Endothelial cell of umbilical vein (primary cell): ENCODE results near the gene UHMK1. TPM values are rescaled to one million over a fixed set of nuclear protein-coding genes. Genes with fewer than 3 reads are reported as not detected.

Experiments
- BruUV-seq: library from RNA; stranded (reverse); fragments of 400-500 nt; replicated peaks from 2 replicates; lab custom pipeline; 2021; lab: Mats Ljungman, UMichigan
- CTCF ChIA-PET: fragments of 300-600, 350-600 bp; sonication (Branson Sonifier 250); formaldehyde crosslinking; loops from one replicate; lab custom pipeline; 2021; ENCODE audit warnings: antibody characterized with exemption, inconsistent platforms; lab: Charles Lee
- POLR2A ChIA-PET: fragments of 300-600, 350-600 bp; sonication (Branson Sonifier 250); formaldehyde crosslinking; loops from one replicate; lab custom pipeline; 2021; ENCODE audit warnings: antibody characterized with exemption, inconsistent platforms; lab: Charles Lee
- DNase-seq: peaks from one replicate; pipeline ENCODE4 v3.0.0-alpha.2; 2011; ENCODE audit warnings: low read depth, low spot score
- FAIRE-seq: peaks from 2 replicates; lab custom pipeline; 2011; peaks lifted over from hg19 to GRCh38; lab: Jason Lieb, UNC
- H2AFZ ChIP-seq: 2 replicates; pipeline ENCODE4 v1.6.0; 2012; ENCODE audit warnings: low read depth, low read length, control low read depth, inconsistent platforms
- H3K27ac ChIP-seq: 2 replicates; pipeline ENCODE4 v1.5.1; 2011; ENCODE audit warnings: low read depth, mild to moderate bottlenecking, control low read depth, low read length, moderate library complexity; ENCODE audit not compliant: insufficient read depth
- H3K27me3 ChIP-seq, 2 experiments: 2 replicates each; pipeline versions ENCODE4 v1.6.0 to v1.6.1; 2011; ENCODE audit warnings: low read length in 2 of 2, mixed read lengths in 1 of 2; ENCODE audit not compliant: control insufficient read depth in 2 of 2, insufficient read depth in 2 of 2
- H3K36me3 ChIP-seq, 2 experiments: 2 replicates in 1 of 2; 3 replicates in 1 of 2; pipeline ENCODE4 v1.5.1; 2011; ENCODE audit warnings: low read length in 2 of 2, mild to moderate bottlenecking in 1 of 2, moderate library complexity in 1 of 2; ENCODE audit not compliant: control insufficient read depth in 2 of 2, insufficient read depth in 2 of 2; ENCODE audit errors: extremely low read depth in 1 of 2
- H3K4me1 ChIP-seq: 3 replicates; pipeline ENCODE4 v1.5.1; 2011; ENCODE audit warnings: mild to moderate bottlenecking, low read length; ENCODE audit not compliant: control insufficient read depth, insufficient read depth; ENCODE audit errors: extremely low read depth
- H3K4me2 ChIP-seq: 2 replicates; pipeline ENCODE4 v1.6.1; 2011; ENCODE audit warnings: low read length, control low read depth, mixed read lengths; ENCODE audit not compliant: insufficient read depth
- H3K4me3 ChIP-seq, 3 experiments: fragments of 200-600 bp in 1 of 3; sonication (generic), shearing (Covaris generic) in 1 of 3; replicated peaks in 1 of 3; 2 replicates each; pipeline ENCODE4 v1.5.1; 2011 to 2016; ENCODE audit warnings: control low read depth in 3 of 3, low read length in 3 of 3, mild to moderate bottlenecking in 2 of 3, inconsistent platforms in 1 of 3, low read depth in 1 of 3, moderate library complexity in 1 of 3; ENCODE audit not compliant: insufficient read depth in 1 of 3
- H3K79me2 ChIP-seq: 2 replicates; pipeline ENCODE4 v1.6.0; 2012; ENCODE audit warnings: low read length, inconsistent platforms; ENCODE audit not compliant: control insufficient read depth, insufficient read depth
- H3K9ac ChIP-seq: replicated peaks from 2 replicates; pipeline ENCODE3; 2011; ENCODE audit warnings: low read length, control low read depth; ENCODE audit not compliant: insufficient read depth; ENCODE audit errors: extremely low read depth
- H3K9me1 ChIP-seq: replicated peaks from 3 replicates; pipeline ENCODE4 v1.6.0; 2011; ENCODE audit warnings: mild to moderate bottlenecking, low read length; ENCODE audit not compliant: control insufficient read depth, insufficient read depth; ENCODE audit errors: extremely low read depth
- H3K9me3 ChIP-seq: replicated peaks from 2 replicates; pipeline ENCODE4 v1.5.1; 2012; ENCODE audit warnings: low read length, inconsistent platforms; ENCODE audit not compliant: control insufficient read depth, insufficient read depth
- H4K20me1 ChIP-seq: replicated peaks from 2 replicates; pipeline ENCODE3; 2011; ENCODE audit warnings: mild to moderate bottlenecking, low read length; ENCODE audit not compliant: control insufficient read depth, insufficient read depth; ENCODE audit errors: extremely low read depth
- CTCF ChIP-seq, 2 donors: IDR thresholded peaks; 1 replicate in 1 of 2; 2 replicates in 1 of 2; pipeline ENCODE4 v1.5.1; 2011; ENCODE audit warnings: low read length in 2 of 2, mild to moderate bottlenecking in 2 of 2, moderate library complexity in 2 of 2, control low read depth in 1 of 2, inconsistent platforms in 1 of 2, low read depth in 1 of 2; ENCODE audit not compliant: insufficient read depth in 1 of 2; ENCODE audit errors: extremely low read depth in 1 of 2
- EZH2 ChIP-seq: IDR thresholded peaks from 2 replicates; pipeline ENCODE4 v1.6.1; 2012; ENCODE audit warnings: borderline replicate concordance, low read depth, mild to moderate bottlenecking, moderate library complexity, low read length, inconsistent platforms; ENCODE audit not compliant: severe bottlenecking
- FOS ChIP-seq: IDR thresholded peaks from 2 replicates; pipeline ENCODE4 v1.6.1; 2011; ENCODE audit warnings: mild to moderate bottlenecking, low read length, moderate library complexity, borderline replicate concordance; ENCODE audit not compliant: insufficient read depth
- GATA2 ChIP-seq: IDR thresholded peaks from 2 replicates; pipeline ENCODE4 v1.7.0; 2011; ENCODE audit warnings: low read depth, mild to moderate bottlenecking, moderate library complexity, mixed read lengths, low read length; ENCODE audit not compliant: insufficient read length, insufficient read depth
- JUN ChIP-seq: IDR thresholded peaks from 2 replicates; pipeline ENCODE4 v1.6.1; 2011; ENCODE audit warnings: borderline replicate concordance, low read depth; ENCODE audit not compliant: insufficient read length, insufficient read depth
- MAX ChIP-seq: IDR thresholded peaks from 2 replicates; pipeline ENCODE4 v1.6.1; 2011; ENCODE audit not compliant: insufficient read depth, insufficient read length
- MYC ChIP-seq: IDR thresholded peaks from one replicate; pipeline ENCODE4 v1.6.1; 2011; ENCODE audit warnings: mild to moderate bottlenecking, low read depth, low read length
- POLR2A ChIP-seq: IDR thresholded peaks from 2 replicates; pipeline ENCODE4 v1.6.1; 2012; ENCODE audit warnings: low read depth, mild to moderate bottlenecking, control low read depth, low read length
- POLR2AphosphoS5 ChIP-seq: IDR thresholded peaks from 2 replicates; pipeline ENCODE4 v1.6.1; 2012; ENCODE audit warnings: low read depth, mild to moderate bottlenecking, control low read depth, low read length, moderate library complexity; ENCODE audit not compliant: insufficient read depth
- dilution Hi-C: fragments of 300-500 bp; cut with MboI; formaldehyde crosslinking; loops from one replicate; pipeline ENCODE4 v1.15.0; 2019; ENCODE audit warnings: low sequenced_read_pairs; ENCODE audit not compliant: extremely low pct_ligation_motif_present
- intact Hi-C: fragments of 100-400 bp; cut with micrococcal nuclease; formaldehyde crosslinking; loops from one replicate; pipeline ENCODE4 v1.10.0; 2022
- polyA plus RNA-seq, 4 experiments: library from polyadenylated mRNA; depleted of rRNA in 3 of 4; stranded (reverse) in 3 of 4; unstranded in 1 of 4; fragments of >200 nt; gene quantifications; 2 replicates each; pipeline versions ENCODE4 v1.2.1 to v1.2.3, GENCODE V29; 2011 to 2012; ENCODE audit warnings: missing spikeins in 1 of 4
- total RNA-seq: library from RNA; stranded (reverse); gene quantifications from 2 replicates; pipeline ENCODE4 v1.2.3, GENCODE V29; 2021

The UHMK1 gene
- total and polyA plus RNA-seq, 2 donors (not counting 3 experiments of a cell fraction or from before 2014, with no cell fraction given) = 9.2 to 35.0 TPM

- no peak overlapping the region for H3K9ac ChIP-seq
- no TSS peak for BruUV-seq
These were observed 55.1 kb downstream of the UHMK1 start for GRCh38 chr1:162552684-162553252.

More at GRCh38 chr1:162552684-162553252, 55.1 kb downstream of the UHMK1 start:
- POLR2A ChIA-PET = no interaction called here
- intact Hi-C loops (no loop called here), dilution Hi-C loops (no loop called here)
- H3K4me3 ChIP-seq = no peak overlapping the region
- CTCF ChIA-PET = no interaction called here
- no peaks in the 10 kb centered on the region for H3K9me1 ChIP-seq
- H3K27ac ChIP-seq = no peak overlapping the region
- no peaks in the 10 kb centered on the region for H3K79me2 ChIP-seq
- TF ChIP-seq MYC (no peak), JUN (no peak), FOS (no peak), CTCF (IDR thresholded peaks at IDR 0.05; ENCODE audit: extremely low read depth in 1 of 2, insufficient read depth in 1 of 2, low read depth in 1 of 2, low read length in 2 of 2) (no peak), MAX (no peak), POLR2A (no peak), GATA2 (no peak), EZH2 (no peak), POLR2AphosphoS5 (no peak)
- H4K20me1 ChIP-seq = no peaks in the 10 kb centered on the region
- no peaks in the 10 kb centered on the region for H3K27me3 ChIP-seq
- H3K36me3 ChIP-seq = no peaks in the 10 kb centered on the region
- no peak overlapping the region for H2AFZ ChIP-seq
- H3K4me2 ChIP-seq = no peak overlapping the region
- no peaks in the 10 kb centered on the region for H3K9me3 ChIP-seq
- no peak for FAIRE-seq
- no peaks in the 10 kb centered on the region for H3K4me1 ChIP-seq
- DNase-seq = no peak
